Activated T-cell treated with anti-CD3 and anti-CD28 coated beads for 4 hours (primary cell): Measurements from ENCODE around the gene METTL9.
"Not testable (repeated sequence)": the region's sequence is repeated elsewhere in the genome, so short reads cannot be mapped to it uniquely, and the experiment has no call there.

Experiments
- DNase-seq: peaks from one replicate; pipeline ENCODE4 v3.0.0-alpha.2; 2020

METTL9 gene

DNA sequence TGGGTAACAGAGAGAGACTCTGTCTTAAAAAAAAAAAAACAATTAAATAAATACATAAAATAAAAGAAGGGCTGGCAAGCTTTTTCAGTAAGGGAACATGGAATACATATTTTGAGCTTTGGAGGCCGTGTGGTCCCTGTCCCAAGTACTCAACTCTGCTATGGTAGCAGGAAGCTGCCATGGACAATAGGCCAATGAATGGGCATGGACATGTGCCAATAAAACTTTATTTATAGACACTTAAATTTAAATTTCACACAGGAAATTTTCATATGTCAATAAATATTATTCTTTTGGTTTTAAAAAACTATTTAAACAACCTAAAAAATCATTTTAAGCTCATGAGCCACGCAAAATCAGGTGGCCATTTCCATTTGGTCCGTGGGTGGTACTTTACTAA is 68.2 kb downstream of the METTL9 start:
- DNase-seq: no peak

- no peak for DNase-seq
These were observed 74.1 kb downstream of the METTL9 start for GRCh38 chr16:21673469-21673868.

DNA sequence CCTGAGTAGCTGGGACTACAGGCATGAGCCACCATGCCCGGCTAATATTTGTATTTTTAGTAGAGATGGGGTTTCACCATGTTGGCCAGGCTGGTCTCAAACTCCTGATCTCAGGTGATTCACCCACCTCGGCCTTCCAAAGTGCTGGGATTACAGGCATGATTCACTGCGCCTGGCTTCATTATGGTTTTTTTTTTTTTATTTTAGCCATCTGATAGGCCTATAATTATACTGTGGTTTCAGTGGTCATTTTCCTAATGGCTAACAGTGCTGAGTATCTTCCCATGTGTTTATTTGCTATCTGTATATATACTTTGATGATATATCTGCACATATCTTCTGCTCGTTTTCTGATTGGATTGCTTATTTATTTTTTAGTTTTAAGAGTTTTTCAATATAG is 75.1 kb downstream of the METTL9 start:
- DNase-seq: not testable (repeated sequence)

GRCh38 chr16:21680714-21681113 is 81.3 kb downstream of the METTL9 start:
- not testable (repeated sequence) for DNase-seq

DNA sequence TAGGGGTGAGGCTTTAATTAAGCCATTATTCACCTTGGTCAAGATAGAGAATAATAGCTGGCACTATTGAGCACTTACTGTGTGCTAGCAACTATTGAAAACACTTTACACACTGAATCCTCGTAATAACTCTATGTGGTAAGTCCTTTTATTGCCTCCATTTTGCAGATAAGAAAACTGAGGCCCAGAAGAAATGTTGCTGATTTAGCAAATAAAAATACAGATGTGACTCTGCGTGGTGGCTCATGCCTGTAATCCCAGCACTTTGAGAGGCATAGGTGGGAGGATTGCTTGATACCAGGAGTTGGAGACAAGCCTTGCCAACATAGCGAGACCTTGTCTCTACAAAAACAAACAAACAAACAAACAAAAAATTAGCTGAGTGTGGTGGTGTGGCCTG is 83.8 kb downstream of the METTL9 start:
- DNase-seq: no peak

- no peak for DNase-seq
These were observed 84.8 kb downstream of the METTL9 start for GRCh38 chr16:21684199-21684598.

- no peak for DNase-seq
These were observed 85.7 kb downstream of the METTL9 start for GRCh38 chr16:21685034-21685455.

DNA sequence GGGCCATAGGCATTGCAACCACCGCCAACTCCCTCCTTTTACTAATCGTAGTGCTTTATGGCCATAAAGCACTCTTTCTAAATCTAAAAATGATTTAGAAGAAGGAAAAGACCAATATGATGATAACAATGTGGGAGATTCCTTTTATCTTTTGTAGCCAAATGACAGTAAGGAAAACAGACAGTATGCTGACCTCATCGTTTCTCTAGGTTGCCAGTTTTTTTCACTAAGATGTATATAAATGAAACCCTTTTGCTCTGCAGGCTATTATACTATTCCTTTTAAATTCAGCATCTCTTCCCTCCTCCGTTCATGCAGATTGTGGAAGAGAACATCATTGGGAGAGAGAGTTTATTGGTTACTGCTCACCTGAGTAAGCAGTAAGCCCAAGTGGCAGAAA is 89.7 kb downstream of the METTL9 start:
- no peak for DNase-seq

DNA sequence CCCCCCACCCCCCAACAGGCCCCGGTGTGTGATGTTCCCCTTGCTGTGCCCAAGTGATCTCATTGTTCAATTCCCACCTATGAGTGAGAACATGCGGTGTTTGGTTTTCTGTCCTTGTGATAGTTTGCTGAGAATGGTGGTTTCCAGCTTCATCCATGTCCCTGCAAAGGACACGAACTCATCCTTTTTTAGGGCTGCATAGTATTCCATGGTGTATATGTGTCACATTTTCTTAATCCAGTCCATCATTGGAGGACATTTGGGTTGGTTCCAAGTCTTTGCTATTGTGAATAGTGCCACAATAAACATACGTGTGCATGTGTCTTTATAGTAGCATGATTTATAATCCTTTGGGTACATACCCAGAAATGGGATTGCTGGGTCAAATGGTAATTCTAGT is 91.6 kb downstream of the METTL9 start:
- DNase-seq: not testable (repeated sequence)

DNA sequence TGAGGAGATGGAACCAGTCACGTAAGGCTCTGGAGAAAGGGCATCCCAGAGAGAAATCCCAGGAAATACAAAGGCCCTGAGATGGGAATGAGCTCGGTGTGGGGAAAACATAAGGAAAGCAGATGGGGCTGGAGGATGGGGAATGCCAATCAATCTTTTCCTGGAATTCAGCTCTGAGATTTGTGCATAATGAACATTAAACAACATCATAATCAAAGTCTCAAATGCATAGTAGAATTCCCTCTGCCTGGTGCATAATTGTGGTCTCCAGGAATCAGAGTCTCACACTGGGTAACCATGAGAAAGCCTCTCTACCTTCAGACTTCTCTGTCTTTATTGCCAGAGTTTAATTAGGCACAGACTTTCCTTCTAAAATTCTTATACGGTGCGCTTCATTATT is 95.2 kb downstream of the METTL9 start:
- DNase-seq: no peak

GRCh38 chr16:21697032-21697431 is 97.7 kb downstream of the METTL9 start:
- no peak for DNase-seq

- DNase-seq: no peak
These were observed 99.0 kb downstream of the METTL9 start for GRCh38 chr16:21698169-21699032.

- DNase-seq: no peak
These were observed 101.9 kb downstream of the METTL9 start for GRCh38 chr16:21701271-21701670.

- DNase-seq: no peak
These were observed 102.9 kb downstream of the METTL9 start for GRCh38 chr16:21702276-21702675.

- no peak for DNase-seq
These were observed 103.8 kb downstream of the METTL9 start for GRCh38 chr16:21703156-21703555.

DNA sequence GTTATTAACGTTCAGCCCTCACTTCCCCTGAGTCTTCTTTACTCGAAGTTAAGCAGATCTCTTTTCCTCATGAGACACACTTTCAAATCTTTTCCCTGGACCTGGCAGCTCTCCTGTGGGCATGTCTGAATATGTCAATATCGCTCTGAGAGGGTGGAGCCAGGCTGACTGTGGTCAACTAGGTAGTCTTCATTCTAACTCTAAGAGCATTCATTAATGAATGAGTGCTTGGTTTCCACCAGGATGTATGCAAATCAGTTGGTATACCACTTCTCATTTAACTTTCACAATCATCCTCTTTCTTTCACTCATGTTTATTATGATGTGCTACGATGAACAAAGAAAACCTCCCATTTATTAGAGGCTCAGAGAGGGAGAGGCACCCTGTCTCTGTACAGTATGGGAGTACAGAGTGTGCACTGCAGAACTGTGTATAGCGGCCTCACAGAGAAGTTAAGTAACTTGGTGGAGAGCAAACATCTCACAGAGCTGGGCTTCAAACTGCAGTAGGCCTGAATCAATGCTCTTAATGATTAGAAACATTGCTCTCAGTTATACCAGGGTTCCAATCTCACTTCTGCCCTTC is 104.3 kb downstream of the METTL9 start:
- no peak for DNase-seq

DNA sequence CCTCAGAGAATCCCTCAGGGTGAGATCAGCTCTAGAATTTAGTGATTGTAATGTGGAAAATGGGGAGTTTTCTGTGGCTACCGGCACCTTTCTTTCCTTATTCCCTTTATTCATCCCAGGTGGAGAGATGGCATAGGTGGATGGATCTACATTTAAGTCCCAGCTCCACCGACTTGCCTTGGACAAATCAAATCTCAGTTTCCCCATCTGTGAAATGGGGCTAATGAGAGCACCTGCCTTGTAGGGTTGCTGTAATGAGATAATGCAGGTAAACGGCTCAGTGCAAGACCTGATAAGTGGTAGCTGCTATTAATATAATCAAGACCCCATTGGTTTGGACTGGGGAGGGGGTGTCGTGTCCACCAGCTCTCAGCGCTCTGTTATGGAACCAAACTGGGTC is 104.9 kb downstream of the METTL9 start:
- DNase-seq: no peak

DNA sequence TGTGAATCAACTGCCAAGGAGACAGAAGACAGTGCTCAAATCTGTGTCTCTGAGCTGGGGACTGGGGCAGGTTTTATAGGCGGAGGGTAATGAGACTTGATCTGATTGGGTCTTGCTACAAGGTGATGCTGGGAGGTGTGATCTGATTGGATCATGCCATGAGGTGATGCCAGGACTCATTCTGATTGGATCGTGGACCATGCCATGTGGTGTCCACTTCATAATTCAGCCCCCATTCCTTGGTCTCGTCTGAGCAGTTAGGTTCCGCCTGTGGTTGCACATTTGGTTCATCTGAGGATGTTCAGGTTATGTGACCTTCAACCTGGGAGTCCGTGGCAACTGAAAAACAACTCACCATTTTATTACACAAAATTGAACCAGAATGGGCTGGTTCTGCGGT is 105.4 kb downstream of the METTL9 start:
- no peak for DNase-seq
